GM12801 (cell line): ENCODE data around the gene NID1.

ENCODE experiments used
- CTCF ChIP-seq: IDR thresholded peaks from one replicate; pipeline ENCODE4 v1.5.1; 2011; ENCODE audit warnings: control low read depth; ENCODE audit not compliant: insufficient read length; ENCODE audit errors: extremely low read depth

NID1 gene

DNA sequence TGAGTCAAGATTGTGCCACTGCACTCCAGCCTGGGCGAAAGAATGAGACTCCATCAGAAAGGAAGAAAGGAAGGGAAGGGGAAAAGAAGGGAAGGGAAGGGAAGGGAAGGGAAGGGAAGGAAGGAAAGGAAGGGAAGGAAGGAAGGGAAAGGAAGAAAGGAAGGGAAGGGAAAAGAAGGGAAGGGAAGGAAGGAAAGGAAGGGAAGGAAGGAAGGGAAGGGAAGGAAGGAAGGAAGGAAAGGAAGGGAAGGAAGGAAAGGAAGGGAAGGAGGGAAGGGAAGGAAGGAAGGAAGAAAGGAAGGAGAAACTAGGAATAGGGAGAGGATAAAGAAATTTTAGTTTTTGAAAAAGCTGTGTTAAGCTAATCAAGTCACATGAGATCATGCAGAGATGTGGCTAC, 33.4 kb upstream of the NID1 start:
- TF ChIP-seq CTCF: no peak

DNA sequence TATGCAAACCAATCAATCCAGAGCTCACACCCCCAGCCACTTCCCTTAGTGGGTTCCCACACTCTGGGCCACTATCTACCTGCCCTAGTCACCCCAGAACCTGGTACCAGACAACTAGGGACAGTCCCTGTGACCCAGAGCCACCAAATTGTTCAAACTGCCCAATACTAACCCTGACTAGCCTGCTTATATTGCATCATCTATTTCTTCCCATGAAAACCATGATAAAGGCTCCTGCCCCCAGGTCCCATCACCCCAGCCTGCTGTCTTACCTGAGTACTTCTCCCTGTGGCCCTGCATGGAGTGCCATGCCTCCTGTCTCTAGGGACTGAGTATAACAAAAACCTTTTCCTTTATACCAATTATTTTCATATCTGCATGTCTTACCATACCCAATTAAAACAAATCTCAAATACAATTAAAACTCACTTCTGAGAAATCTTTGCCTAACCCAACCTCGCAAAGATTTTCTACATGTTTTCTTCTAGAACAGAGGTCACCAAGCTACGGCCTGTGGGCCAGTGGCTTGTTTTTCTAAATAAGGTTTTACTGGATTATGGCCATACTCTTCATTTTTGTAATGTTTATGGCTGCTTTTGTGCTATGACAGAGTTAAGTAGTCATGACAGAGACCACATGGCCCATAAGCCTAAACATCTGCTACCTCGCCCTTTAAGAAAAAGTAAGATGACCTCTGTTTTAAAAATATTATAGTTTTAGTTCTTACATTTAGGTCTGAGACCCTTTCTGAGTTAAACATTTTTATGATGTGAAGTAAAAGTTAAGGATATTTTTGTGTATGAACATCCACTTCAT, 31.0 kb upstream of the NID1 start:
- no peak for TF ChIP-seq CTCF

DNA sequence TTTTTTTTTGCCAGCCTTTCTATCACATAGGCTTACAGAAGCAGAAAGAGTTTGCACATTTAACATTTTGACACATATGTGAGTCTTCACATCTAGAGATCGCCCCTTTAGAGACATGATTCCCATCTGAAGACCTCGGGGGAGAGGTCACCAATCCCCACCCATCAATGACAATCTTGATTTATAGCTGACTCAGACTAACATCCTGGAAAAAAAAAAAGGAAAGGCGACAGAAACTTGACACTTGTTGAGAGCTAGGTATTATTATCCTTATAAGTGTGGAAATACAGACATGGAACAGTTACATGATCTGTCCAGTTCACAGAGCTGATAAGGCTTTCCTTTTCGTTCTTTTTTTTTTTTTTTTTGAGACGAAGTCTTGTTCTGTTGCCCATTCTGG, 28.0 kb upstream of the NID1 start:
- no peak for TF ChIP-seq CTCF

- TF ChIP-seq CTCF: no peak
These were observed 27.0 kb upstream of the NID1 start for GRCh38 chr1:236091933-236092318.

GRCh38 chr1:236090741-236091147, 25.9 kb upstream of the NID1 start:
- TF ChIP-seq CTCF: no peak

- no peak for TF ChIP-seq CTCF
These were observed 24.3 kb upstream of the NID1 start for GRCh38 chr1:236089046-236089773.

DNA sequence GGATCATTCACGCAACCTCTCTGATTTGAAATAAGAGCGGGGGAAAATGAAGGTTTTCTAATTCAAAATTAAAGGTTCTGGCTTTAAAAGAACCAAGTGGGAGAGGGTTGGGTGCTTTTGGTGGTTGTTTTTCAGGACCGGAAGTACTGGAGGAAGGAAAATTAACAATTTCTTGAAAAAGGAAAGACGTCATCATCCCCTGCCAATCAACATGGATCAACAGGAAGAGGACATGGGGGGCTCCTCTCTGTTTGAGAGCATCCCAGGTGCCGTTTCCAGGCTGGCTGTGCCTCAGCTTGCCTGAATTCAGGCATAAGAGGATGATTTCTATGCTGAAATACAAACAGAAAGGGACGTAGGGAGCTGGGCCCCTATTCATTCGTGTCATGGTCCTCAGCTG, 21.6 kb upstream of the NID1 start:
- TF ChIP-seq CTCF: no peak
